ENCODE measurements around the gene COL28A1. TPM values are rescaled to one million over a fixed set of nuclear protein-coding genes. Genes with fewer than 3 reads are reported as not detected.

Gene COL28A1
- total RNA-seq, 1 donor from 2014 or later: 1.8 TPM

- Mint-ChIP-seq H3K36me3 (peaks cover 13% of the 10 kb centered on the region), H3K27ac (no peak overlapping the region), H3K4me1 (no peaks in the 10 kb centered on the region), H3K4me3 (no peak overlapping the region), H3K9me3 (peaks cover 43% of the 10 kb centered on the region), H3K27me3 (ENCODE audit: low read depth) (no peaks in the 10 kb centered on the region)
- no peak for DNase-seq (ENCODE audit: low spot score in 2 of 2, unreplicated experiment in 2 of 2)
- no peak for TF ChIP-seq CTCF (IDR thresholded peaks at IDR 0.05; ENCODE audit: unreplicated experiment)
These were observed 89.1 kb downstream of the COL28A1 start for GRCh38 chr7:7446616-7447015.

DNA sequence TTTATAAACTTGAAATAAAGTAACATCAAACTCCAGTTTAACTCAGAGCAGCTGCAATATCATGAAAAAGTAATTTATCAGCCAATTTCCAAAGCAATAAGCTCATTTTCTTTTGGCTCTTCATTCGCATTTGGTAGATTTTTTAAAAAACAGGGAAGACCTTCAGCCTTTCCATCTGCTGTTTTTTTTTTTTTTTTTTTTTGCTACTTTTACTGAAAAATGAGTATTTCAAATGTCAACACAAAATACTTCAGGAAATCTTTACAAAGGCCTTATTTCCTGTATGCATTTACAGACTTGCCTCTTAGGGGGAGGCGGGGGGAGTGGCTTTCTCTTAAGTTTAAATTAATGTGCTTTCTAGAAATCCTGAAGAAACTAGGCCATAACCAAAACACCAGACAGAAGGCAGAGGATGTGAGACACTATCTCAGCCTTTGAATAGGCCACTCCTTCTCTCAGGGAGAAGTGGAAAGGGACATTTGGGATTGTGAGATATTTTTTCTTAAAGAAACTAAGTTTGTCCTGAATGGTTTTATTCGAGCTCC lies 91.8 kb downstream of the COL28A1 start:
- H3K4me3 Mint-ChIP-seq: no peak overlapping the region
- TF ChIP-seq CTCF (IDR thresholded peaks at IDR 0.05; ENCODE audit: unreplicated experiment): no peak
- H3K9me3 Mint-ChIP-seq: peaks cover 36% of the 10 kb centered on the region
- no peak overlapping the region for H3K27ac Mint-ChIP-seq
- DNase-seq (ENCODE audit: low spot score in 2 of 2, unreplicated experiment in 2 of 2): no peak
- no peaks in the 10 kb centered on the region for H3K4me1 Mint-ChIP-seq
- H3K27me3 Mint-ChIP-seq (ENCODE audit: low read depth): no peaks in the 10 kb centered on the region
- H3K36me3 Mint-ChIP-seq: peaks cover 13% of the 10 kb centered on the region

GRCh38 chr7:7439564-7439963 lies 96.1 kb downstream of the COL28A1 start:
- H3K27ac Mint-ChIP-seq: no peak overlapping the region

DNA sequence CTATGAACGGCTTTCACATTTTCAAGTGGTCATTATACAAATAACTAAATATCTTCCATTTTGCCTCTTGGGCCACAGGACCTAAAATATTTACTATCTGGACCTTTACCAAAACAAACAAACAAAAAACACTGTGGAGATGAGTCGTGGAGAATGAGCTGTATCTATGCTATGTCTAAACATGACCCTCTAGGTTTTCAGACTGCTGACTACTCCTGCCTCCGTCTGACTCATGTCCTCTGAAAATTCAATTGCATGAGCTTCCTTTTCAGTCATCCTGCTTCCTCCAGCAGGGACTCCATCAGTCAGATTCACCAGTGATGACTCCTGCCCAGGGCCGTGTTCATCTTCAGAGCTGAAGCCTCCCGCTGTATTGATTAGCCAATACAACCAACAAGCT lies 96.8 kb downstream of the COL28A1 start:
- Mint-ChIP-seq H3K4me1 (no peaks in the 10 kb centered on the region), H3K4me3 (no peak overlapping the region), H3K9me3 (peaks cover 11% of the 10 kb centered on the region), H3K27ac (no peak overlapping the region), H3K36me3 (no peaks in the 10 kb centered on the region), H3K27me3 (ENCODE audit: low read depth) (no peaks in the 10 kb centered on the region)
- no peak for TF ChIP-seq CTCF (IDR thresholded peaks at IDR 0.05; ENCODE audit: unreplicated experiment)
- DNase-seq (ENCODE audit: low spot score in 2 of 2, unreplicated experiment in 2 of 2): no peak

More at GRCh38 chr7:7439564-7439963, 96.1 kb downstream of the COL28A1 start:
- Mint-ChIP-seq H3K4me3 (no peak overlapping the region), H3K9me3 (peaks cover 11% of the 10 kb centered on the region), H3K27me3 (ENCODE audit: low read depth) (no peaks in the 10 kb centered on the region), H3K4me1 (no peaks in the 10 kb centered on the region), H3K36me3 (no peaks in the 10 kb centered on the region)
- DNase-seq (ENCODE audit: low spot score in 2 of 2, unreplicated experiment in 2 of 2): no peak
- no peak for TF ChIP-seq CTCF (IDR thresholded peaks at IDR 0.05; ENCODE audit: unreplicated experiment)

DNA sequence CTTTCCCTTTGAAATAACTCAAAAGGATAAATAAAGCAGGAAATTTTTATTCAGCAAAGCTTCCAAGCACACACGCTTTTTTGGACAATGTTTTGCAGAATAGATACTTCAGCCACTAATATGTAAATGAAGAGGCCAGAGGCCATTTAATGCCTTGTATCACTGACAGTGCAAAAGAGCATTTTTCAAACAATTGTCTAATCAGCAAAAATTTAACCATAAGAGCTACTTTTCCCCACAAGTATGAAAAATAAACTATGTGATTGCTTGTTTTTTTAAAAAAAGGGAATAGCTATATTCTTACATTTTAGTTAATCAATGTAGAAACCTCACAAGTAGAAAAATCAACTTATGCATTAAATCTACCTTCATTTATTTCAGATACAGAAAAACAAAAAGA lies 99.7 kb downstream of the COL28A1 start:
- Mint-ChIP-seq H3K27me3 (ENCODE audit: low read depth) (peaks cover 1% of the 10 kb centered on the region), H3K4me3 (no peak overlapping the region), H3K36me3 (no peaks in the 10 kb centered on the region), H3K9me3 (peaks cover 3% of the 10 kb centered on the region), H3K4me1 (no peaks in the 10 kb centered on the region), H3K27ac (no peak overlapping the region)
- no peak for DNase-seq (ENCODE audit: low spot score in 2 of 2, unreplicated experiment in 2 of 2)
- TF ChIP-seq CTCF (IDR thresholded peaks at IDR 0.05; ENCODE audit: unreplicated experiment): no peak

DNA sequence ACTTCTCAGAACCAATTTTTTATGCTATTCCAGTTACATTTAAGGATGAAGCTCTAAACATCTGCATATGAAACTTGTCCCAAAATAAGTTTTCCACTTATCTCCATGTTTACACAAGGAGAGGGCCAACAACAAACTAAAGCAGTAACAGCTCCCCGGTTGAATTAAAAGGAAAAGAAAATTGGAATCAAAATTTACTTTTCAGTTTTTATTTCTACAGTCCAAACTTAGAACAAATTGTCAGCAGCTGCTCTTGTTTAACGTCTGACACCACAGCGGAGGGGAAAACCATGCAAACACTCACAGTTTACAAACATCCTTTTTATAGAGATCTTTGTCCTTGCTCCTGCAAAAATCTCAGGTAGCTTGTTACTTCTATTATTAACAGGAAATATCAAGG lies 101.3 kb downstream of the COL28A1 start:
- Mint-ChIP-seq H3K27me3 (ENCODE audit: low read depth) (peaks cover 1% of the 10 kb centered on the region), H3K27ac (no peak overlapping the region), H3K36me3 (no peaks in the 10 kb centered on the region), H3K4me3 (no peak overlapping the region), H3K4me1 (no peaks in the 10 kb centered on the region), H3K9me3 (no peaks in the 10 kb centered on the region)
- no peak for DNase-seq (ENCODE audit: low spot score in 2 of 2, unreplicated experiment in 2 of 2)
- no peak for TF ChIP-seq CTCF (IDR thresholded peaks at IDR 0.05; ENCODE audit: unreplicated experiment)
